HG02642 (cell line): ENCODE measurements around the gene CAMK2N1.
"Not testable (repeated sequence)": the region's sequence is repeated elsewhere in the genome, so short reads cannot be mapped to it uniquely, and the experiment has no call there.

Source experiments
- ATAC-seq: cut with Tn5 transposase; IDR thresholded peaks from one replicate; pipeline ENCODE4 v1.9.1; 2021; ENCODE audit warnings: mild to moderate bottlenecking; ENCODE audit not compliant: unreplicated experiment, poor library complexity

CAMK2N1 gene

GRCh38 chr1:20497506-20497905 is 11.5 kb upstream of the CAMK2N1 start:
- no peak for ATAC-seq

GRCh38 chr1:20496725-20497383 is 10.8 kb upstream of the CAMK2N1 start:
- not testable (repeated sequence) for ATAC-seq

- ATAC-seq: no peak
Measured at GRCh38 chr1:20496241-20496661, 10.2 kb upstream of the CAMK2N1 start.

GRCh38 chr1:20495661-20496060 is 9.7 kb upstream of the CAMK2N1 start:
- no peak for ATAC-seq

- ATAC-seq: no peak
Measured at GRCh38 chr1:20494609-20495311, 8.8 kb upstream of the CAMK2N1 start.

DNA sequence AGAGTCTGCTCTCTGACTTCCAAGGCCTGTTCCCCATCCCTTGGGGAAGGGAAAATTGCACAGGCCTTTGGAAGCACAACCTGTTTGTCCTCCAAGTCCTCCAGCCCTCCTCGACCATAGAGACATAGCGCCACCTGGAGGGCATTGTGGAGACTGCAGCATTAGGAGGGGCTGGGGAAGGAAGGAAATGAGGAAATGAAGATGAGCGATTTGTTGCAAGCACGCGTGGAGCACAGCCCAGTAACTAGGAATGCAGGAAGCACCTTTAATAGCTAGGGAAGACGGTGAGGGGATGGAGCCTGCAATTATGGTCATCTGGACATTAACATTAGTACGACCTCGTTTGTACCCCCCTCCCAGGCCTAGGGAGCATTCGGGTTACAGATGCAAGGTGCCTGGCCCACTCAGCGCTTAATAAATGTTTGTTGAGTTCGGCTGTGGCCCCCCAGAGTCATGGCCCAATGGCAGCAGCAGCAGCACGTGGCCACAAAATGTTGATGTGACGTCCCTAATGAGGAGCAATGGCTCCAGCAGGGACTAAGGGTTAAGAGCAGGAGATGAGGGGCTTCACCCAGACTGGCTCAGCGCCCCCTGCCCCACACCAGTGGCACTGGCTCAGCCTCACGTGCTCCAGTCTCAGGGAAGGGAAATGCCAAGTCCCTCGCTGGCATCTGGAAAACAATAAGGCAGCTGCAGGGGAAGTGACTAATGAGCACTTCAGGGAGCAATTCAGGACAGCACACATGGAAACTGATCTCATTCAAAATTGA is 8.0 kb upstream of the CAMK2N1 start:
- ATAC-seq: no peak

GRCh38 chr1:20493309-20493708 is 7.3 kb upstream of the CAMK2N1 start:
- no peak for ATAC-seq

DNA sequence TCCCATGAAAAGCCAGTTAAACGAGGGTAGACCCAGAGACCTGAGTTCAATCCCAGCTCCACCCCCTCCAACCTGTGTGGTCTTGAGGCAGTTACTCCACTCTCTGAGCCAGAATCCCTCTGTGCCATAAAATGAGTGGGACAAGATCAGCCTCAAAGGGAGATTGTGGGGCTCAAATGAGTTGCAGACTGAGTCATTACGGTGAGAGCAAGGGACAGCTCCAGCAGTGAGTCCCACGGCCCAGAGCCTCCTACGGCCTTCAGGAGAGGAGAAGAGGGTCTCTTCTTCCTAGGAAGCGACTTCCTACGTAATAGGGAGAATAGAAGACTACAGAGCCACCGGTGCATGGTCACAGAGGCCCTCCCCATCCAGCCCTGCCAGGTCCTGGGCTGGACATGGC is 6.7 kb upstream of the CAMK2N1 start:
- no peak for ATAC-seq

- ATAC-seq: no peak
Measured at GRCh38 chr1:20491866-20492265, 5.9 kb upstream of the CAMK2N1 start.

- no peak for ATAC-seq
Measured at GRCh38 chr1:20491178-20491577, 5.2 kb upstream of the CAMK2N1 start.

DNA sequence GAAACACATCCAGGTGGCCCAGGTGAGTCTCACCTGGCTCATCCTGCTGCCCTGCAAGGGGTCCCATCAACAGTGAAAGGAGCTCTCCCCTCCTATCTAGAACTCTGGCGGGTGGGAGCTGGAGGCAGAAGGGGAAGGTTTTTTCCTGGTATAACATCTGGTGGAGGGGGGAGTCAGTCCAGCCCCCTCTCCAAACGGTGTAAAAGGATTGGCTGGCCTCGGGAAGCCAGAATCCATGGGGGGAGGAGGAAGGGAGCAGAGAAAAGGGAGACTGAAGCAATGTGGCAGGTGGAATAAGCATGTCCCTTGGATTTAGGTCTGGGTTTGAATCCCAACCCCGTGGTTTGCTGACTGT is 1.2 kb upstream of the CAMK2N1 start:
- ATAC-seq: no peak

- no peak for ATAC-seq
Measured at GRCh38 chr1:20486457-20487235, 636 bp upstream of the CAMK2N1 start.

GRCh38 chr1:20484519-20485462 is 1.2 kb downstream of the CAMK2N1 start:
- ATAC-seq: no peak

- no peak for ATAC-seq
Measured at GRCh38 chr1:20483833-20484518, 2.0 kb downstream of the CAMK2N1 start.

- ATAC-seq: no peak
Measured at GRCh38 chr1:20483098-20483832, 2.7 kb downstream of the CAMK2N1 start.

DNA sequence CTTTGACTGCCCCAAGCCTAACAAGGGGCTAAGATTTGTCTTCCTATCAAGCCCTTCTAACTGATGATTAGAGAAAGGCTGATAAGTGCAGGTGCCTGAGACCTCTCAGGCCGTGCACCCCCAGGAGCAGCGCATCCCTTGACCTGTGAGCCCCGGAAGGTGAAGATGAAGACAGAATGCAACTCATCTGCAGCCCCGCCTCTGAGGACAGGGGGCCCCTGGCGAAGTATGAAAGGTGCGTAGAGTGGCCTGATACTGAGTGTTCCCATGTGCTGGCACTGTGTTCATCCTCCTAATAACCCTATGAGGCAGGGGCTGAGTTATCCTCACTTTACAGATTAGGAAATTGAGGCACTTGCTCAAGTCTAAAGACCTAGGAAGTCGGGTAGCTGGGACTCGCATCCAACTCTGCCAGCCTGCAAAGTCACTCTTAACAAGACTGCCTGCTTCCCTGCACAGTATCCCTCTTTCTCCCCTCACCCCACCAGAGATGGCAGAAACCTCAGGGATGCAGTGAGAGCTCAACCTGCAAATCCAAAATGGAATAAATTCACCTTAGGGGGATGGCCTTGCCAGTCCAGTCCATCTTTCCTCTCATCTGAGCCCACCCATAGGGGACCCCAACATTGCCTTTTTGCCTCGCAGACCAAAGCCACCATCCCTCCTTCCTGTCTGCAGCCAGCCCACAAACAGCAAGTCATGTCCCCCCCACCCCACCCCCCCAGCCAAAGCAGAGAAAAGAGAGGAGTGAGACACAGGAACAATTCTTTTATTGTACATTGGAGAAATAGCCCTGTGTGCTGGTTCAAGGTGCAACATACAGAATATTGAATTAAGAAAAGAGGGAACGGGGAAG is 4.1 kb downstream of the CAMK2N1 start:
- ATAC-seq: no peak

- no peak for ATAC-seq
Measured at GRCh38 chr1:20480951-20481617, 4.9 kb downstream of the CAMK2N1 start.
